ENCODE data around the gene CPA5.

Gene CPA5

GRCh38 chr7:130379921-130380860 lies 35.6 kb downstream of the CPA5 start, which contains the start of gene CPA1:
CPA1 (plus strand) TSS chr7:130380494; CDS start chr7:130380521, 27 bp downstream.
- no peak for DNase-seq

- no peak for DNase-seq
Measured at GRCh38 chr7:130380861-130381455, 36.3 kb downstream of the CPA5 start.

GRCh38 chr7:130381468-130382312 lies 37.1 kb downstream of the CPA5 start:
- DNase-seq, result no peak

GRCh38 chr7:130383187-130383980 lies 38.8 kb downstream of the CPA5 start:
- no peak for DNase-seq

- DNase-seq, result no peak
Measured at GRCh38 chr7:130384371-130384801, 39.8 kb downstream of the CPA5 start.

- DNase-seq, result no peak
Measured at GRCh38 chr7:130384841-130385599, 40.4 kb downstream of the CPA5 start.

- DNase-seq, result no peak
Measured at GRCh38 chr7:130385600-130386066, 41.0 kb downstream of the CPA5 start.

- DNase-seq, result no peak
Measured at GRCh38 chr7:130386876-130387275, 42.3 kb downstream of the CPA5 start.

- no peak for DNase-seq
Measured at GRCh38 chr7:130387306-130387627, 42.7 kb downstream of the CPA5 start.

- DNase-seq, result no peak
Measured at GRCh38 chr7:130387628-130388403, 43.2 kb downstream of the CPA5 start.

- DNase-seq, result no peak
Measured at GRCh38 chr7:130388671-130389070, 44.1 kb downstream of the CPA5 start.

- DNase-seq, result no peak
Measured at GRCh38 chr7:130390486-130390885, 45.9 kb downstream of the CPA5 start.

- DNase-seq, result no peak
Measured at GRCh38 chr7:130393101-130393561, 48.5 kb downstream of the CPA5 start.

- no peak for DNase-seq
Measured at GRCh38 chr7:130393841-130394411, 49.3 kb downstream of the CPA5 start.

GRCh38 chr7:130394421-130395195 lies 50.0 kb downstream of the CPA5 start:
- DNase-seq, result peak; percentile 36

- DNase-seq, result no peak
Measured at GRCh38 chr7:130395421-130395820, 50.8 kb downstream of the CPA5 start.

GRCh38 chr7:130396109-130396508 lies 51.5 kb downstream of the CPA5 start:
- no peak for DNase-seq

GRCh38 chr7:130397051-130397757 lies 52.6 kb downstream of the CPA5 start:
- no peak for DNase-seq

- no peak for DNase-seq
Measured at GRCh38 chr7:130397758-130398073, 53.1 kb downstream of the CPA5 start.
